Activated T-cell treated with anti-CD3 and anti-CD28 coated beads, Interleukin-2, amount 50 U/mL, for 4 hours (primary cell): ENCODE results near the gene RNU6-1. TPM values are rescaled to one million over a fixed set of nuclear protein-coding genes. Genes with fewer than 3 reads are reported as not detected.

Experiments
- ATAC-seq, 2 donors: fragments of 200-7000 bp; cut with Tn5 transposase; one replicate each; pipeline ENCODE4 v1.10.0; 2021
- DNase-seq: peaks from one replicate; pipeline ENCODE4 v3.0.0-alpha.2; 2020
- H3K27me3 Mint-ChIP-seq: one replicate; pipeline ENCODE4 v1.8.0; 2021; ENCODE audit warnings: low read depth, mixed read lengths
- H3K36me3 Mint-ChIP-seq: one replicate; pipeline ENCODE4 v1.8.0; 2022; ENCODE audit warnings: mixed read lengths; ENCODE audit not compliant: insufficient read depth
- H3K4me1 Mint-ChIP-seq: one replicate; pipeline ENCODE4 v1.8.0; 2021; ENCODE audit warnings: low read depth, mixed read lengths
- H3K4me3 Mint-ChIP-seq: one replicate; pipeline ENCODE4 v1.8.0; 2021; ENCODE audit warnings: mild to moderate bottlenecking, moderate library complexity, mixed read lengths
- H3K9me3 Mint-ChIP-seq: one replicate; pipeline ENCODE4 v1.8.0; 2021; ENCODE audit warnings: mixed read lengths
- total RNA-seq, 3 donors: library from RNA; stranded (reverse); gene quantifications; one replicate each; pipeline ENCODE4 v1.2.1, GENCODE V29; 2021

The RNU6-1 gene
- total RNA-seq, 3 donors from 2014 or later, result not detected

DNA sequence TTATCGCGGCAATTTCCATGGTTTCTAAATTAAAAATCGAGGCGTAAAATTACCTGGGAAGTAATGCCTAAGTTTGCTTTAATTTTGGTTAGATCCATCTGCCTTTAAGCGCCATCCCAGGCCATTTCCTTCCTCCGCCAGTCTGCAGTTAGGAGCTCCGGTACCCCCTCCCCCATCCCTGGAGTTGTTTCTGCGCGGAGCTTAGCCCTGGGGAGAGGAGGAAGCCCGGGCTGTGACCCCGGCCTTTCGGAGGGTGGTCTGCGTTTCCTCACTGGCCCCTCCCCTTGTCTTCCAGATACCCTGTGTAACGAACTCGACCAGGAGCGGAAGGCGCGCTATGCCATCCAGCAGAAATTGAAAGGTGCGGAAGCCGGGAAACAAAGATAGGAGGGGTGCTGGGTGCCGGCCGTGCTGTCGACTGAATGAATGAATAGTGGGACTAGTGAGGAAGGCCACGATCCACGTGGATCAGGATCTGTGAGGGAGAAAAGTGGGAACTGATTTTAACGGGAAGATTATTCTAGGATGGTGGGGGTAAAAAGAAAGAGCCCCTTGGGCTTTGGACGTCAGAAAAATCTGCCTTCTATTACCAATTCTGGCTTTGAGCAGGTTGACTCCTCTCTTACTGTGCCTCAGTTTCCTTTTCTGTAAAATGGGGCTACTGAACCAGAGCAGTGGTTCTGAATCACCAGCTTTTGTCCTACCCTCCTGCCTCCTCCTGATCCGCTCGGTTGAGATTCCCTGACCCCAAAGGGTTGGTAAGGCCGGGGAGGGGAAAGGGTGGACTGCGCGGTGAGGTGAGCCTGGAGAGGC is 6.7 kb downstream of the RNU6-1 start:
- no peaks in the 10 kb centered on the region for H3K36me3 Mint-ChIP-seq
- ATAC-seq (no peak), DNase-seq (no peak)
- H3K9me3 Mint-ChIP-seq, result no peaks in the 10 kb centered on the region
- H3K4me1 Mint-ChIP-seq, result peaks cover 45% of the 10 kb centered on the region
- H3K4me3 Mint-ChIP-seq, result peak overlapping the region; percentile 64
- peaks cover 73% of the 10 kb centered on the region for H3K27me3 Mint-ChIP-seq

DNA sequence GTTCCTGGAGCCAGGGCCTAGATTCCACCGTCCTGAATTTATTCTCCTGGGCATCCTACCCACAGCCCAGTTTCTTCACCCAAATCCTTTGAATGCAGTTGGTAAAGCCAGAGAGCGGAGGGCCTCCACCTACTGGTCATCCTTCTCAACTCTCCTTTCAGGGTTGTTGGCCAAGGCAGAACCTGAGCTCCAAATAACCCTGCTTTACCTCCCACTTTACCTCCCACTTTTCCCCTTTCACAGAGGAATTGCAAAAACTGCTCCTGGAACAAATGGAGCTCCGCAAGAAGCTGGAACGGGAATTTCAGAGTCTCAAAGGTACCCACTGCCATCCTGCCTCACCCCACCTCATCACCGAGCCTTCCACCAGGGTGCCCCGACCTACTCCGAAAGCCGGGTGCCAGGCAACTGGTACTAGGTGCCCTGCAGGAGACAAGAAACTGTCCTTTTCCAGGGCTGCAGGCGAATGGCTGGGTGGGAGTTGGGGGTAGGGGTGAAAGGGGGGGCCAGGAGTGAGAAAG is 7.8 kb downstream of the RNU6-1 start:
- Mint-ChIP-seq H3K36me3 (no peaks in the 10 kb centered on the region), H3K4me1 (peaks cover 43% of the 10 kb centered on the region), H3K4me3 (no peak overlapping the region), H3K27me3 (peaks cover 74% of the 10 kb centered on the region), H3K9me3 (no peaks in the 10 kb centered on the region)
- no peak for ATAC-seq
- DNase-seq, result no peak

DNA sequence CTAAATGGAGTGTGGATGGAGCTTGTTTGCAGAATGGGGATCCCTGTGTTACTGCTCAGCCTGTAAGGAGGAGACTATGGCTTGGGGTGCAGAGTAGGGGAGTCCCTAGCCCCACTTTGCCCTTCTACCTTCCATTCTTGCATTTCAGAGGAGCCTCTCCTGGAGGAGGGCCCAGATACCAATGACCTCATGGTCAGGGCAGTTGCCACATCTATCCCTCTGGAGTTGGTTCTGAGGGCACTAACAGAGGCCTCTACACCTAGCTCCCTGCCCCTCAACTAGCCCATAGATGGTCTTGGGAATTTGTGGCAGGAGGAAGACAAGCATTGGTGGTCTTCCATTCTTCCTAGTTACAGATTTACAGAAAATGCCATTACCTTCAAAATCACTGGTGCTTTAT is 8.5 kb downstream of the RNU6-1 start:
- Mint-ChIP-seq H3K36me3 (no peaks in the 10 kb centered on the region), H3K4me3 (no peak overlapping the region), H3K9me3 (no peaks in the 10 kb centered on the region), H3K4me1 (peaks cover 42% of the 10 kb centered on the region), H3K27me3 (peaks cover 73% of the 10 kb centered on the region)
- DNase-seq (no peak), ATAC-seq (no peak)

DNA sequence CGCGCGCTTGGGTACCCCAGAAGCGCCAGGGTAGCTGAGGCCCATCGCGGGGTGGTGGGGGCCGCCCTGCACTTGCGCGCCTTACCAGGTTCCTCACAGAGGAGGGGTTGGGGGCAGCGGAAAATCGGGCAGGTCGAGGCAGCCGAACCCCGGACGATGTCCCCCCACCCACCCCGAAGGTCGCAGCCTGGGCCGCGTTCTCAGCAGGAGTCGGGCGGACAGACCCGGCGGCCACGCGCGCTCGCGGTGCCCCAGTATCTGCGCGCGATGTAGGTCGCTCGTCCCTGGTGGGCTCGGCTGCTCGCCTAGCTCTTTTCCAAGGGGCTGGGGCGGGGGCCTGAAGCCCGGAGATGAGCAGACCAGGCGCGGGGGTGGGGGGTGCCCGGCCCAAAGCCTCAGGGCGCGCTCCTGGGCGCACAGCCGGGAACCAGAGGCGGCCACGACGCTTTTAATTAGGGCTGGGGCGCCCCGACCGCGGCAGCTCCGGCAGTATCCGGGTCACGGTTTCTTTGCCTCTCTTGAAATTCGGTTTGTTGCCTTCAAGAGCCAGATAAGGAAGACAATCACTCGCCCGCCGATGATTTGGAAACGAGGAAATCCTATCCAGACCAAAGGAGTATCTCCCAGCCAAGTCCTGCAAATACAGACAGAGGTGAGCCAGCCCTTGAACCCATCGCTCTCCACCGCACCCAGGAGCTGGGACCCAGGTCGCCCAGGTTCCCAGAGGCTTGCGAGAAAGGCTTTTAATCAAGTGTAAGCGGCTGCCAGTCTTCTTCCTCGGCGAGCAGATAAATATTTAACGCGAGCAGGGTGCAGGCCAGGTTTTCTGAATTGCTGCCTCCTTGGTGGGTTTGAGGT is 10.0 kb downstream of the RNU6-1 start:
- Mint-ChIP-seq H3K27me3 (peaks cover 74% of the 10 kb centered on the region), H3K4me3 (no peak overlapping the region), H3K4me1 (peaks cover 45% of the 10 kb centered on the region), H3K9me3 (no peaks in the 10 kb centered on the region), H3K36me3 (no peaks in the 10 kb centered on the region)
- DNase-seq (no peak), ATAC-seq (no peak)

DNA sequence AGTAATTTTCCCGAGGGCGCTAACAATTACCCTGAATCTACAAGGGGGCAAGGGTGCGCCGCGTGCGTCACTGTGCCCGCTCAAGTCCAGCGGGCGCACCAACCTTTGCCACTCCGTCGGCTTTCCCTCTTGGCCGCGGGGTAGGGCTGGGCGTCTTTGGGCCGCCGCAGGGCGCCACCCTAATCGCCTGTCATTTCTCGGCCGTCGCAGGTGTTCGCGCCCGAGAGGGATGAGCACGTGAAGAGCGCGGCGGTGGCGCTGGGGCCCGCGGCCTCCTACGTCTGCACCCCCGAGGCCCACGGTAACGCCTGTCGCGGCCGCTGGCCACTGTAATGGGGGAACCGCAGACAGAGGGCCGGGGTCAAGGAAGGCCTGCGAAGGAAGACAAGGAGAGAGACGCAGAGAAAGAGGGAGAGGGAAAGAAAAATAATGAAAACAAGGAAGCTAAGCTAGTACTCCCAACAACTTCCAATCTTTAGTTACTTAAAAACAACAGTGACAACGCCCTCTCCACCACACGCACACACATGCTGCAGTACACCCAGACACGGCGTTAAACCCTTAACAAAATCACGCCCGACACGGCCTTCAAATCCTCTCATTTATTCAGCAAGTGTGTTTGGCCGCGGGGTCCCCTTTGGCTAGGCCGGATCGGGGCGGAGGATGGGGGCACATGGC is 10.7 kb downstream of the RNU6-1 start:
- H3K4me3 Mint-ChIP-seq, result no peak overlapping the region

DNA sequence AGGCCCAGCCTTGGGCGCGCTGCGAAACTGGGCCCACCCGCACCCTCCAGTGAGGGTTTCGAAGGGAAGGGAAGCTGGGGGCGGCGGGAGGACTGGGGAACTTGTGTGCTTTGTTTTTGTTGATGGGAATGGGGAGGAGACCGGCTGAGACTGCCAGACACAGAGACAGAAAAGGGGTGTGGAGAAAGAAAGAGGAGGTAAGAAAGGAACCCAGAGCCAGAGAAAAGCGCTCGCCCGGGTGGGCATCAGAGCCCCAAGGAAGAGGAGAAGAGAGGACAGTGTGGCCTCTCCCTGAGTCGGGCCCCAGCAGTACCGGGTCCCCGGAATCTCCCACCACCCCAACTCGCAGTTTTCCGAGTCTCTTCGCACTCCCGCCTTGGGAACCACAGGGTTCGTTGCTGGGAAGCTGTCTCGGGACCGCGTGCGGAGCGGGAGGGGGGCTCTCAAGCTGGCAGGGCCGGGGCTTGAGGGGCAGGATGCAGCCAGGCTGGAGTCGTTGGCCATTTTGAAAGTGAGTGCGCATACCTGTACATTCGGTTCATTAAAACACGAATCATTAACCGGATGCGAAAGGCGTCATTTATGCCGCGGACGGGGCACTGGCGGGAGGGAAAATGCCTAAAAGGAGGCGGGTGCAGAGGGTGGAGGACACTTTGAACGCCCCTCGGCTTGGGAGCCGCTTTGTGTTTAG is 11.4 kb downstream of the RNU6-1 start:
- H3K4me1 Mint-ChIP-seq, result peaks cover 49% of the 10 kb centered on the region
- ATAC-seq (no peak), DNase-seq (no peak)
- no peaks in the 10 kb centered on the region for H3K9me3 Mint-ChIP-seq
- H3K27me3 Mint-ChIP-seq, result peaks cover 75% of the 10 kb centered on the region
- peak overlapping the region; percentile 26 for H3K4me3 Mint-ChIP-seq
- H3K36me3 Mint-ChIP-seq, result no peaks in the 10 kb centered on the region

More for the DNA sequence above, 10.7 kb downstream of the RNU6-1 start:
- DNase-seq (no peak), ATAC-seq (no peak)
- no peaks in the 10 kb centered on the region for H3K36me3 Mint-ChIP-seq
- peaks cover 76% of the 10 kb centered on the region for H3K27me3 Mint-ChIP-seq
- H3K4me1 Mint-ChIP-seq, result peaks cover 48% of the 10 kb centered on the region
- no peaks in the 10 kb centered on the region for H3K9me3 Mint-ChIP-seq

DNA sequence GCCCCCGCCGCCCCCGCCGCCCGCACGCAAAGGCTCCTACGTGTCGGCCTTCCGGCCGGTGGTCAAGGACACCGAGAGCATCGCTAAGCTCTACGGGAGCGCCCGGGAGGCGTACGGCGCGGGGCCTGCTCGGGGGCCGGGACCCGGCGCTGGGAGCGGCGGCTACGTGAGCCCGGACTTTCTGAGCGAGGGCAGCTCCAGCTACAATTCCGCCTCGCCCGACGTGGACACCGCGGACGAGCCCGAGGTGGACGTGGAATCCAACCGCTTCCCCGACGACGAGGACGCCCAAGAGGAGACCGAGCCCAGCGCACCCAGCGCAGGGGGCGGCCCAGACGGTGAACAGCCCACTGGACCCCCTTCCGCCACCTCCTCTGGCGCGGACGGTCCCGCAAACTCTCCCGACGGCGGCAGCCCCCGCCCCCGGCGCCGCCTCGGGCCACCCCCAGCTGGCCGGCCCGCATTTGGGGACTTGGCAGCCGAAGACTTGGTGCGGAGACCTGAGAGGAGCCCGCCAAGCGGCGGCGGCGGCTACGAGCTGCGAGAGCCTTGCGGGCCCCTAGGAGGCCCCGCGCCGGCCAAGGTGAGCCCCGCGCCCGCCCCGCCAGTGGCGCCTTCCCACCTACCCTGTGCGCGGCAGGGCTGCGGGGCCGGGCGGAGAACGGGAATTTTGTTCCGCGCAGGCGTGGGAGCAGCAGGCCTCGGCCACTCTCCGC is 12.1 kb downstream of the RNU6-1 start:
- peaks cover 45% of the 10 kb centered on the region for H3K4me1 Mint-ChIP-seq
- peaks cover 71% of the 10 kb centered on the region for H3K27me3 Mint-ChIP-seq
- H3K9me3 Mint-ChIP-seq, result no peaks in the 10 kb centered on the region
- DNase-seq (no peak), ATAC-seq (no peak)
- H3K36me3 Mint-ChIP-seq, result no peaks in the 10 kb centered on the region
- no peak overlapping the region for H3K4me3 Mint-ChIP-seq

DNA sequence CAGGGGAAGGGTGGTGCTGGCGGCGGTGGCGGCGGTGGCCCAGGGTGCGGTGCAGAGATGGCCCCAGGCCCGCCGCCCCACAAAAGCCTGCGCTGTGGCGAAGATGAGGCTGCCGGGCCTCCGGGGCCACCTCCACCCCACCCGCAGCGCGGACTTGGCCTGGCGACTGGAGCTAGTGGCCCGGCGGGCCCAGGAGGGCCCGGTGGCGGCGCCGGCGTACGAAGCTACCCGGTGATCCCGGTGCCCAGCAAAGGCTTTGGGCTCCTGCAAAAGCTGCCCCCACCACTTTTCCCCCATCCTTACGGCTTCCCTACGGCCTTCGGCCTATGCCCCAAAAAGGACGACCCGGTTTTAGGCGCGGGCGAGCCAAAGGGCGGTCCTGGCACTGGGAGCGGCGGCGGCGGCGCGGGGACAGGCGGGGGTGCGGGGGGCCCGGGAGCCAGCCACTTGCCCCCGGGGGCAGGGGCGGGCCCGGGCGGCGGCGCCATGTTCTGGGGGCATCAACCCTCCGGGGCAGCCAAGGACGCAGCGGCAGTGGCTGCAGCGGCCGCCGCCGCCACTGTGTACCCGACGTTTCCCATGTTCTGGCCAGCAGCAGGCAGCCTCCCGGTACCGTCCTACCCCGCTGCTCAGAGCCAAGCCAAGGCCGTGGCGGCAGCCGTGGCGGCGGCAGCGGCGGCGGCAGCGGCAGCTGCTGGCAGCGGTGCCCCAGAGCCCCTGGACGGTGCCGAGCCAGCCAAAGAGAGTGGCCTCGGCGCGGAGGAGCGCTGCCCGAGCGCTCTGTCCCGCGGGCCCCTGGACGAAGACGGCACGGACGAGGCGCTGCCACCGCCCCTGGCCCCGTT is 12.9 kb downstream of the RNU6-1 start:
- Mint-ChIP-seq H3K27me3 (peaks cover 73% of the 10 kb centered on the region), H3K4me3 (no peak overlapping the region), H3K9me3 (no peaks in the 10 kb centered on the region), H3K4me1 (peaks cover 52% of the 10 kb centered on the region), H3K36me3 (no peaks in the 10 kb centered on the region)
- ATAC-seq, result no peak
- DNase-seq, result no peak

DNA sequence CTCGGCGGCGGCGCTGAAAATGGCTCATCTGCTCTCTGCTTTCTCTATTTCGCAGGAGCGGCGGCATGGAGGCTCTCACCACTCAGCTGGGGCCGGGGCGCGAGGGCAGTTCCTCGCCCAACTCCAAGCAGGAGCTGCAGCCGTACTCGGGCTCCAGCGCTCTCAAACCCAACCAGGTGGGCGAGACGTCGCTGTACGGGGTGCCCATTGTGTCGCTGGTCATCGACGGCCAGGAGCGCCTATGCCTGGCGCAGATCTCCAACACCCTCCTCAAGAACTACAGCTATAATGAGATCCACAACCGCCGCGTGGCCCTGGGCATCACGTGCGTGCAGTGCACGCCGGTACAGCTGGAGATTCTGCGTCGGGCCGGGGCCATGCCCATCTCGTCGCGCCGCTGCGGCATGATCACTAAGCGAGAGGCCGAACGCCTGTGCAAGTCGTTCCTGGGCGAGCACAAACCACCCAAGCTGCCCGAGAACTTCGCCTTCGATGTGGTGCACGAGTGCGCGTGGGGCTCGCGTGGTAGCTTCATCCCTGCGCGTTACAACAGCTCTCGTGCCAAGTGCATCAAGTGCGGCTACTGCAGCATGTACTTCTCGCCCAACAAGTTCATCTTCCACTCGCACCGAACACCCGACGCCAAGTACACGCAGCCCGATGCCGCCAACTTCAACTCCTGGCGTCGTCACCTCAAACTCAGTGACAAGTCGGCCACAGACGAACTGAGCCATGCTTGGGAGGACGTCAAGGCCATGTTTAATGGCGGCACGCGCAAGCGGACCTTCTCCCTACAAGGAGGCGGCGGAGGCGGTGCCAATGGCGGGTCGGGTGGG is 13.7 kb downstream of the RNU6-1 start:
- Mint-ChIP-seq H3K36me3 (no peaks in the 10 kb centered on the region), H3K9me3 (no peaks in the 10 kb centered on the region), H3K4me1 (peaks cover 59% of the 10 kb centered on the region), H3K27me3 (peaks cover 74% of the 10 kb centered on the region), H3K4me3 (peak overlapping the region; percentile 51)
- ATAC-seq (no peak), DNase-seq (no peak)

DNA sequence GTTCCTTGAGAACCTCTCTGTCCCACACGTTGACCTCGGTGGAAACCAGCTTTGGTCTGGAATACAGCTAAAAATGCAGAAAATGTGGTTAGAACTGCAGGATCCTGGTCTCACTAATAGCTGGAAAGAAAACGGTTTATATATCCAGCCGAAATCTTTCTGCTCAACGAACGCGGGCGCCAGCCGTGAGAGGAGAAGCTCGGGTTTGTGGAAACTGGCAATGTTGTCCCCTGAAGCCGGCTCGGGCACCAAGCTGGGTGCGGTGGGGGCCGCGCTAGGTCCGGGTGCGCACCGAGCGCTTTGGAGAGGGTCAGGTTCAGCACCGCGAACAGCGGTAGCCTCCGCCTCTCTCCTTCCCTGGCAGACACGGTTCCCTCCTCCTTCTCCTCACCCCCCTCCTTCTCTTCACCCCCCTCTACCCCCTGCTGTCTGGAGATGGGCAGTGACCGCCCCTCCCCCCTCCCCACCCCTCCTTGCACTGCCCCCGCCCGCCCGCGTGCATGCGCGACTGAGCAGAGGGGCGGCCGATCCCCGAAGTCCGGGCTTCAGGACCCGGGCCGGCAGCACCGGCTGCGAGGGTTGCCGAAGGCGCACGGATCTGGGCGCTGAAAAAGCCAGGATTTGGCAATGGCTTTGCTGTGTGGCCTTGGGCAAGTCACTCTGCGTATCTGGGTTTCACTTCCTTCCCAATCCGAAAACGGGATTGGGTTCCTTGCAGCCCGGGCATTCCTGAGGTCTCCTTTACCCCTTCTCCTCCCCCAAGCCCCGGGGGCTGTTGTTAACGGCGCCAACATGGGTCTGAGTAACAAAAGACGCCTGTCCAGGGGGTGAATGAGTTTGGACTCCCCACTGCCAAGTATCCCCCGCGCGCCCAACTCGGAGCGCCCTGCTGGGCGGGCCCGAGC is 14.6 kb downstream of the RNU6-1 start, which contains the start of gene SKOR1:
TSS of gene SKOR1 (plus strand) at position 534 of the 905 bp plus-strand sequence. CDS start at position 628, 94 bp downstream.
- Mint-ChIP-seq H3K9me3 (no peaks in the 10 kb centered on the region), H3K36me3 (no peaks in the 10 kb centered on the region), H3K4me1 (peaks cover 58% of the 10 kb centered on the region), H3K4me3 (peak within 1 kb of the TSS; percentile 51), H3K27me3 (peaks cover 74% of the 10 kb centered on the region)
- no peak for ATAC-seq
- DNase-seq, result no peak
